ENCODE results near the gene TNFSF10.

DNA sequence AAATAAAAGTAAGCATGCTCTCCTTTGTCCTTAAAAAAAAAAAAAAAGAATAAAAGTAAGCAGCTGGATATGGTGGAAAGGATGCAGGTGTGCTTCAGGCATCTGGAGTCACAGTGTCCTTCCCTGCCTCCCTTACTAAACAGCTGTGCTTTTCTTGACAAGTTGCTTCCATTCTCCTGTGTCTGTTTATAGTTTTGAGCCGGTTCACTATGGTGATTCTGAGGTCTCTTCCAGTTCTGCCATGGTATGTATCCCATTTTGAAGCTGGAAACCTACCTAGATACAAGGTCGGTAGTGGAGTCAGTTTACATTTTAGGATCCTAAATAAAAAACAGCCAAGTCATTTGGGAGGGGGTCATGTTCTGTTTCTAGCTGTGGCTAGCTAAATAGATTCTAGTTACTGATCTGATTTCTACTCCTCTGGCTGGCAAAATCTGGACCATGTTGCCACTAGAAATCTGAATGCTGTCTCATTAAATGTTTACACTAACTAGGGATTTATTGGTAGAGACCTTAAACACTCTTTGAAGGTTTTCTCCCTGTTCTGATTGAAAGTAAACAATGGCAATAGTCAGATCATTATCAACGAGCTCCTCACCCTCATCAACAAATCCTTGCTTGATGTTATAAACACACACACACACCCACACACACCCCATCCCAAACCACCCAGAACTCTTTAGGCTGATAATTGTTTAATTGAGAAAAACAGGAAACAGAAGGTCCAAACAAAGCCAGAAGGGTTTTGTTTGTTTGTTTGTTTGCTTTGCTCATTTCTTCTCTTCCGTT is 7.9 kb downstream of the TNFSF10 start:
- TF ChIP-seq CTCF (IDR thresholded peaks at IDR 0.05) (no peak), POLR2A (IDR thresholded peaks at IDR 0.05) (no peak)
